UCSD-AML1 (cell line): ENCODE data around the gene TLNRD1.

ENCODE experiments used
- DNase-seq: peaks from one replicate; lab custom pipeline; 2025; ENCODE audit not compliant: unreplicated experiment; lab: John Stamatoyannopoulos, UW

TLNRD1 gene

DNA sequence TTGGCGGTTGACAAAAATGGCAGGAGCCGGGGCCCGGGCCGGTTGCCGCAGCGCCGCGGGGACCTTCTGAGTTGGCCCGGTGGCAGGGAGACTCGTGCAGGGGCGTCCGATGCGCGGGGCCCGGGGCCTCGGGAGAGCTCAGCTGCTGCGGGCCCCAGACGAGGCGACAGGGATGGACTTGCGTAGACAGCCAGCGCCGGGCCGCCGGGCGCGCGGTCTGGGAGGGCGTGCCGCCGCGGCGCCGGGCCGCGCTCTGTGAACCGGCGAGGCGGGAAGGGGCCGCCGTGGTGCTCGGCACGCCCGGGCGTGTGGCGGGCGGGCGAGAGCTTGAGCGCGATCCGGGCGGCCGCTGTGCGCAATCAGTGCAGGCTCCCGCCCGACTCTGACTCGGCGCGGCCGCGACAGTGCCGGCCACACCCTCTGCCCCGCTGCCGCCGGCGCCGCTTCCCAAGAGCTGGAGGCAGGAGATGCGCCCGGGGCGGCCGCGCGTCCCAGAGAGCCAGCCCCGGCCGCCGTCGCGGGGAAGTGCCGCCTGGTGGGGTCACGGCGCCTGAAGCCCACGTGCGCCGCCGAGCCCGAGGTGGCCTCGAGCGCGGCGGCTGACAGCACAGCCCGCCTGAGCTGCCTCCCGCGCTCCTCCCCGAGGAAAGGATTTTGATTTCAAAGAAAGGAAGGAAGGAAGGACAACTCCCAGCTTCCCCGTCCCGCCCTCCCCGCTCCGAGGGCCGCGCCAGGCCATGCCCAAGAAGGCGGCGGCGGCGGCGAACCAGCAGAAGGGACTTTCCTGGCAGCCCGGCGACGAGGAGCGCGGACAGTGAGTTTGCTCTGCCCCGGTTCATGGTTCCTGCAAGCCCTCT lies 657 bp downstream of the TLNRD1 start:
- DNase-seq, result peak; percentile 43

DNA sequence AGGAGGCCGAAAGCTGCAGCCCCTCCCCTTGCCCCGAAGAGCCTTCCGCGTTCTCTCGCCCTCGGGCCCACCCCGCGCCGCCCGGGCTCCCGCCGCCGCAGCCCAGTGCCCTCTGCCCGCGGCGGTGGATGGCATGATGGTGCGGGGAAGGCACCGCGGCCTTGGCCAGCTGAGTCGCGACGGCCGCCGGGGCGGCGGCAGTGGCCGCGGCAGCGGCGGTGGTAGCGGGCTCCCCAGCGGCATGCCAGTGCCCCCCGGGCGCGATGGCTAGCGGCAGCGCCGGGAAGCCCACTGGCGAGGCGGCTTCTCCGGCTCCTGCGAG lies 1.2 kb downstream of the TLNRD1 start:
- DNase-seq, result no peak

DNA sequence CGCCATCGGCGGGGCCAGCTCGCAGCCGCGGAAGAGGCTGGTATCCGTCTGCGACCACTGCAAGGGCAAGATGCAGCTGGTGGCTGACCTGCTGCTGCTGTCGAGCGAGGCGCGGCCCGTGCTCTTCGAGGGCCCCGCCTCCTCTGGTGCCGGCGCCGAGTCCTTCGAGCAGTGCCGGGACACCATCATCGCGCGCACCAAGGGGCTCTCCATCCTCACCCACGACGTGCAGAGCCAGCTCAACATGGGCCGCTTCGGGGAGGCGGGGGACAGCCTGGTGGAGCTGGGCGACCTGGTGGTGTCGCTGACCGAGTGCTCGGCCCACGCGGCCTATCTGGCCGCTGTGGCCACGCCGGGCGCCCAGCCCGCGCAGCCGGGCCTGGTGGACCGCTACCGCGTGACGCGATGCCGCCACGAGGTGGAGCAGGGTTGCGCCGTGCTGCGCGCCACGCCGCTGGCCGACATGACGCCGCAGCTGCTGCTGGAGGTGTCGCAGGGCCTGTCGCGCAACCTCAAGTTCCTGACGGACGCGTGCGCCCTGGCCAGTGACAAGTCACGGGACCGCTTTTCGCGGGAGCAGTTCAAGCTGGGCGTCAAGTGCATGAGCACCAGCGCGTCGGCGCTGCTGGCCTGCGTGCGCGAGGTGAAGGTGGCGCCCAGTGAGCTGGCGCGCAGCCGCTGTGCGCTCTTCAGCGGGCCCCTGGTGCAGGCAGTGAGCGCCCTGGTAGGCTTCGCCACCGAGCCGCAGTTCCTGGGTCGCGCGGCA lies 1.8 kb downstream of the TLNRD1 start:
- no peak for DNase-seq

DNA sequence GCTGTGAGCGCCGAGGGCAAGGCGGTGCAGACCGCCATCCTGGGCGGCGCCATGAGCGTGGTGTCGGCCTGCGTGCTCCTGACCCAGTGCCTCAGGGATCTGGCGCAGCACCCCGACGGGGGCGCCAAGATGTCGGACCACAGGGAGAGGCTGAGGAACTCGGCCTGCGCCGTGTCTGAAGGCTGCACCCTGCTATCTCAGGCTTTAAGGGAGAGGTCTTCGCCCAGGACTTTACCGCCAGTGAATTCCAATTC lies 2.3 kb downstream of the TLNRD1 start:
- DNase-seq, result no peak

DNA sequence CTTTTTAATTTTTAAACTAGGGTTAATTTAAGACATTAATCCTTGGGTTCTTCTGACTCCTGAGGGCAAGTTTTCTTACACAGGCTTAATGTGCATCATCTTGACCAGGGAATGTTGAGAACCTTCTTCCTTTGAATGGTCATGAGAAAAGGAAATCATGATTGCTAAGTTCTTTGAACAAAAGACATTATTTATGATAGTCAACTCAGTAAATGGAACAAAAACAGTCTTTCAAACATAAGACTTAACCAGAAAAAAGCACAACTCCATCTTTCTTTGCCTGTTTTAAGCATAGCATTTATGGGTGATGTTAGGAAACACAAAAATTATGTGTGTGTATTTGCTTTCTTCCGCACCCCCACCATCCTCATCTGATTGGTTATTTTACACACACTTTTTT lies 5.4 kb downstream of the TLNRD1 start:
- no peak for DNase-seq

DNA sequence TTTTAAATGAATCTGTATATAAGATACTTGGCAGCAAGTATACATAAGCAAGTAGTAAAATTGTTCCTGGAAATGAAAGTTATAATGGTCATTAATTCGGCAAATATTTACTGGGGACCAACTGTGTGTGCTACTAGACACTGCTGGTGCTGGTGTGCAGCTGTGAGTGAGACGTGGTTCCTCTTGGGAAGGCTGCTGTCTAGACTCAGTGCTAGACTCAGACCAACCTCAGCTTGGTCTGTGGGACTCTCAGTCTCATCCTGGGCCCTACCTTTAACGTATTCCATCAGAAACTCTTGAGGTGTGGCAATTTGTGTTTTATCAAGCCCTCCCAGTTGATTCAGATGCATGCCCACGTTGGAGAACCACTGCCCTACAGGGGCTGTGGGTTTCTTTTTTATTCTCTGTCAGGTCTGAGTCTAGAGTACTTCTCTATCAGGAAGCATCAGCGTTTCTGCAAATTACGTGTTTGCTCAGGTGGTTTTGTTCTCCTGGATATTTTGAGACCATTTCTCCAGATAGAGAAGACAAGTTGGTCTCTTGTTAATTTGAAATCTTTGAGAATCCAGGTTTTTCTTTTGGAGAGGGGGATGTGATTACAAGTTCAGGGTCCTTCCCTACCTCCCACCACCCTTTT lies 6.8 kb downstream of the TLNRD1 start:
- no peak for DNase-seq

DNA sequence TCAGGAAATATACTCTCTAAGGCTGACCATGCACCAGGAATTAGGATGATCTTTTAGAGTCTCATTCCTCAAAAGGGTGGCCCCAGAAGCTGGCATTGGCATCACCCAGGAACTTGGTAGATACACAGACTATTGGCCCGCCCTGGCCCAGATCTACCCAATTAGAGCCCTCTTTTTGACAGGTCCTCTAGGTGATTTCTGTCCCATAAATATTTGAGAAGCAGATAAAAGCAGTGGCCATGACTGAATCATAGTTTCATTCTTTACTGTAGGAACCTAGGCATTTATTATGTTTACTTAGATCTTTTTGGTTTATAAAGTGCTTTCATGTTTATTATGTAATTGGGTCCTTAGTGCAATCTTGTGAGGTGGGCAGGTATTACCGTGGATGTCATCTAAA lies 7.6 kb downstream of the TLNRD1 start:
- DNase-seq, result no peak

DNA sequence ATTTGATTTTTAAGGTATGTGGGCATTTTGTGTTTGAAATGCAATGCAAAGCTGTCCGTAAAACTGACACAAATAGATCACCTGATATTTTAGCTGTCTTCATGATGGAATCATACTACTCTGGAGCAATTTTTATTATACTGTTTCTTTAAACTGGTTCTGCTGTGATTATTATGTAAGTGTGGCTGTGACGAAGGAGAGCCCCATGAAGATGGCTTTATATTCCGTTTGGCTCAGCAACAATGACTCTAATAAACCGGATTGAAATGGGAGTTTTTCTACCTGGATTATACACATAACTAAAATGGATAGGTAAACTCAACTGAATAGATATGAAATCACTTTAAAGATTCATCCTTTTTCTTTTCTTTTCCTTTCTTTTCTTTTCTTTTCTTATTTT lies 9.4 kb downstream of the TLNRD1 start:
- no peak for DNase-seq

DNA sequence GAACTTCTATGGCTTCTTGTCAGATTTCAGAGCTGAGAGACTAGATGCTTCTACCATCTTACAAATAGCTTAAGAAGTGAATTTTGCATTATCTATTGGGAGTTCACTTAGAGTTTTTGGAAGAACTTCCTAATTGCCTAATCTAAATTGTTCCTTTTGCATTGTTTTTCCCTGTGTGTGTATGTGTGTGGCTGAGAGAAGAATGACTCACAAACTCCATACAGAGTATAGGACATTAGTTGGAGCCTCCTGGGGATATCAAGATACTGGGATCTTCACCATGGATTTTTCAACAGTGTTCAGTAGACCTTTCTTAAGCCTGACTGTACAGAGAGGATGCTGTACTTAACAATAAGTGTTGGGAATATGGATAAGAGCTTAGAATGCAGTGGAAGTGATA lies 10.9 kb downstream of the TLNRD1 start:
- DNase-seq, result no peak

DNA sequence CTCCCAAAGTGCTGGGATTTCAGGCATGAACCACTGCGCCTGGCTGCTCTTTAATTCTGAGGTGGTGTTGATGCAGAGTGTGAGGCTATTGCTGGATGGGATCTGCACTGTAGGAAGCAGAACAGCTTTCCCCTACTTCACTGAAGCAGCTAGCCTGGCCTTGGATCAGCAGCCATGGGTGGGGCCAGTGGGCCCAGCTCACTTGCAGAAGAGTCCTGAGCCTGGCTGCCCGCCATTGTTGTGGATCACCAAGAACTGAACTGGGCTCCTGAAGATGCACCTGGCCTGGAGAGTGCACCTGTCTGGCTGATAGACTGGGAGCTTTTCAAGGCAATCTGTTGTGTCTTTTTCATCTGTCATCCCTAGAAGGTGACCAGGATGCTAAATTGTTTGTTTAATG lies 11.9 kb downstream of the TLNRD1 start:
- no peak for DNase-seq

DNA sequence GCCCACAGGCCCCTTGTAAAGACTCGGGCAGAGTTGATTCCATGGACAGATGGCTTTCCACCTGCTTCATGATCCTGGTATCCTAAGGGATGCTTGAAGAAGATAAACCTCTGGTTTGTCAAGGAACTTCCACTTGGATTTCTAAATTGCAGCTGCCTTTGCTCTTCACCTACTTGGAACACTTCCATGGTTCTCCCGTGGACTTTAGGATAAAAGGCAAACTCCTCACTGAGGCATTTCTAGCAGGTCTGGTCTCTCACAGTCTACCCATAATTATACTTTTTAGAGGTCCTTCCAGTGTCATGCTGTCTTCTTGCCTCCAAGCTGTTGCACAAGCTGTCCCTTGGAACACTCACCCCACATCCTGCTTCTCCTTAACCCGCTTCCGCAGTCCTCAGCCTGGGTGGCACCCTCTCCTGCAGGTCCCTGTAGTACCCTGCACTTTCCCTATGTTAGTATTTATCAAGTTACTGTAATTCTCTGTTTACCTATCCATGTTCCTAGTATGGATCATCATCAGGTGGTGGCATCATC lies 12.7 kb downstream of the TLNRD1 start:
- no peak for DNase-seq

DNA sequence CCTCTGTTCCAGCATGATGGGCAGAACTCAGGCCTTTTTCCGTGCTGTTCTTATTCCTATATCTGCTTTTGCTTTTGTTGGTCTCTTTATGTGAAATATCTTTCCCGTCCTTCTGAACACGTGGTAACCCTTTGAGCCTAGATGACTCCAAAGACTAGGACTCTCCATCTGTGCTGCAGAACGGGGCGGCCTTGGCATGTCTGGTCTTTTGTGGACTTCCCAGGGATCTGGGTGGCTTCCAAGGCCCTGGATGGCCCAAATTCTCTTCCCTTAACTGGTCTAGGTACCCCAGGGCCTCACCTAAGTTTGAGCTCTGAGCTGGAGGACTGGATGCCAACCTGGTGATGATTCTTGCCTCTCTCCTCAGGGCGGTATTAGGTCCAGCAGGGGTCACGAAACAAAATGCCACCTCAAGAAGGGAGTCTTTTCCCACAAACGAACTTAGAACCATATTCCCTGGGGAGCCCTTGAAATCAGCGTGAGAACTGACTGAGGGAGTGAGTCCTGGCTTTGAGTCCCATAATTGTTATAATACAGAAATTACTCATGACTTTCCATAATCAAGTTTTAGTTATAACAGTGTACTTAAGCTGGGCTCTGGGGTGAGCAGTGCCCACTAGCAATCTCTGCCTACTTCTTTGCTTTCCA lies 13.8 kb downstream of the TLNRD1 start:
- no peak for DNase-seq

DNA sequence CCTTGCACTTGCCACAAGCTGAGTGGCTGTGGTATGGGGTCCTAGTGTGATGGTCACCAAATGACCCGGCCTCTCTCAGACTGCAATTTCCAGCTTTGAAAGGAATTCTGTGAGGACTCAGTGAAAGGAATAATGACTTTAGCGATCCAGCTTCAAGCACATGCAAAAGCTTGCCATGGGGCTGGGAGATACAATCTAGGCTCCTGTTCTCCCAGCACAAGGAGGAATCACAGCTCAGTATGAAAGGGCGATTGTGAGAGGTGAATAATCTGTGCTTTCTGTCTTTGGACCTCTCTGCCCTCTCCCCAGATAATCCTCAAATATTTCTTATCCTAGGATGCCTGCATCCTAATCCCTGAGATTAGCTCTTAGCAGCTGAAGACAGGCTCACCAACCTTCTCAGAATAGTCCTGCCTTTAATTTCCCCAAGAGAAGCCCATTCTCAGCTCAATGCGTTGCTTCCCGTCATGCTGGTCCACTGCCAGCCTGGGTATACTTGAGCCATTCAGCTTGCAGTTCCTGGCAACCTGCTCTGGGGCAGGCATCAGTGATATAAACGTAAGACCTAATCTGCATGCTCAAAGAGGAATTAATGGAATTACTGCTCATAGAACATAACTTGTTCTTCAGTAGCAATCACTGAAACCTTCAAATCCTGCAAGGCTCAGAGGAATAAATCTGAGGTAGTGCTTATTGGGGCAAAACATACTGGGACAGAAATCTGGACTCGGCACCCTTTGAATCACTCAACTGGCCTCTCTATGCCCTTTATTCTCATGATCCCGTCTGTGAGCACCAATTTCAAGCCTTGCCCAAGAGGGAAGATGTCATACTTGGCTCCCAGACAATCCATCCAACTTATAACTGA lies 15.1 kb downstream of the TLNRD1 start:
- DNase-seq, result no peak

DNA sequence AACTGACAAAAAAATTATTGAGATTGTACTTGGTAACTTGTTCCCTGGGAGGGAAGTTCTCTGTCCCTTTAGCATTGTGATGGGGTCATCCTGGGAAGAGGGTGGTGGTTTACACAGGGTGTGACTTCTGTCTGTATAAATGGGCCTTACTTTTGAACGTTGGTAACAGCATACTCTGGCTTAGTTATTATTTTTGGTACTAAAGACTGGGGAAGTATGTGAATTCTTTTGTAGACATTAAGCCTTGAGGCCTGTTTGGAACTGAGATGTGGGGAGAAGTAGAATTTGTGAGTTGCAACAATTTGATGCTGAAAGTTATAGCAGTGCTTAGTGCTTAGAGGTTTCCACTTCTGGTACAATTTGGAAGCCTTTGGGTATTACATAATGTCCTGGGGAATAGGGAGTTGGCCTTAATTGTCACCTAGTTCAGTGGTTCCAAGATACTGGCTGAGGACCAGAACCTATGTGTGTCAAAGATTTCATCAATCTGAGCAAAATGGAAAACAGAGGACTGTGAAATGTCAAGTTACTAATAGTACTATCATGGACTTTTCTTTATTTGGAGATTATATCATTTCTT lies 15.9 kb downstream of the TLNRD1 start:
- no peak for DNase-seq

DNA sequence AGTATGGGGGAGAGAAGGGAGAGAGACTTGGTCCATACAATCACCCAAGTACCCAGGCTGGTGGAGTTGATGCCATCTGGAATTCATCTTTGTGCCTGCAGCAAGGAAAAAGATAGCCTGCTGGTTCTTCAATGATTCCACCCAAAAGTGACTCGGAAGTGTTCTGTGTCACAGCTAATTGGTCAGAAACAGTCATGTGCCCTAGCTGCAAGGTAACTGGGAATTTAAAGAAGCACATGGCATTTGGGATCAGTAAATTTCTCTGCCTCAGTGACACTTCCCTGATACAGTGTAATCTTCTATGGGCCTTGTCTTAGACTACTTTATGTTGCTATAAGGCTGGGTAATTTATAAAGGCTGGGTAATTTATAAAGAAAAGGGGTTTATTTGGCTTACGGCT lies 17.5 kb downstream of the TLNRD1 start:
- DNase-seq, result no peak

DNA sequence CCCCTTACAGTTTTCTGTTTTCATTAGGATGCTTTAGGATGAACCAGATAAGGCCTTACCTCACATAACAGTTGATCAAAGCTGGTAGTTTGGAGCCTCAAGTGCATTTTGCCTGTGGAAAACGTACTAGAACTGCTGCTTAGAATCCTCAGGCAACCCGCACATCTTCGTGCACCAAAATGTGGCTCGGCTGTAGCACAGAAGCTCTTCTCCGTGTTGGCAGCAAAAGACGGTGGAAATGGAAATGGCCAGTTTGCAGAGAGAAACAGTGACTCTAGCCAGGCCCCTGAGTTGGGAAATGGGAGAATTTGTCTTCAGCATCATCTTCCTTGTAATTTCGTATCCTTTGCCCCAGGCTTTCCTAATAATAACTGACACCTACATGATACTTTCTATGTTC lies 20.6 kb downstream of the TLNRD1 start:
- no peak for DNase-seq

DNA sequence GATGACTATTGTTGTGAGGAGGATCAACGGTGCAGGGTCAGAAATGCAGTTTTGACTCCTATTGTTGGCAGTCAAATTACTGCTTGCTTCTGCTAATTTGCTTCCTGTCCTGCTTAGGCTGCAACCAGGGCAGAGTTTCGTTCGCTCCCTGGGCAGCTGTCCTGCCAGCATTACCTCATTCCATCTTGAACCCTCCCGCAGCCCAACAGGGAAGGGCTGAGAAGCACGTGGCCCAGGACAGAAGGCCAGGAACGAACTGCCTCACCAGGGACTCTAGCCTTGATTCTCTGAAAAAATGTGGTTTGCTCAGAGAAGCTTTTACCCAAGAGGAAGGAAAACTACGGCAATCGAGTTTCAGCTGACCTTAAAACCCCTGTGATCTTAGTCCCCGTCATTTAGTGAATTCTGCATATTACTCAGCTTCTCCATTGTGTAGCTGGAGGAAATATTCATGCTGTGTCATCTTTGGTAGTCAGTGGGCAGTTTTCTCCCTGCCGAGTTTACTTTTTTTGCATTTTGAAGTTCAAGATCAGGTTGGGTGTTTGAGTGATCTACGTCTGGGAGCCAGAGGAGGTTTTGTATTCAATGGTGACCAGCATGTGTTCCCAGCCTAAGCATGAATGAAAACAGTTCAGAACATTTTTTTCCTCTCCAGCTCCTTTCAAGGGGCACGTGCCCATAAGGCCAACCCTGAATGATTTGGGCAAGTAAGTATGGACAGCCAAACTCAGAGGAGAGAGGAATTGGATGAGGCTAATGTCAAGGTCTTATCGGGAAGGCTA lies 23.0 kb downstream of the TLNRD1 start:
- DNase-seq, result peak; percentile 62

DNA sequence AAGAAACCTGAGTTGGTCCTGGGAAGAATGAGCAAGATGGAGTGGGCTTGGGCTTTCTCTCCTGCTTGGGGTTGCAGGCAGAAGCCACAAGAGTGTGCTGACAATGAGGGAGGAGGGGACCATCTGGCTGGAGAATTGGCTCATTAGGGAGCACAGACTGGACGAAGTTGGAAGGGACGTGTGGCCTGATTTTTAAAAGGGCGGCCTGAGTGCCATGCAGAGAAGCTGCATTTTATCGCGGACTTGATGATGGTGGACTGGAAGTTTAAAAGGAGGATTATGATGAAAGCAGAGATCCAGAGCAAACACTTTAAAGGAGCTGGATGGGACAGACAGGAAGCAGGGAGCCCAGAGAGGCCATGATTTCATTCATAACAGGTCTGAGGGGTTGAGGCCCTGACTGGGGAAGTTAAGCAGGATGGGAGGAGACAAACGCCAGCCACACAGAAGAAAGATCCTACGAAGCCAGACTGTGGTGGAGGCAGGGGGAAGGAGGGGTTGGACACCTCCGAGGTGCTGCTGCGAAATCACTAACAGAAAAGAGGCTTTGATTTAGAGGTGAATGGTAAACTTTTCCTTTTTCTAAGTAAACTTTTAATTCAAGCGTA lies 23.6 kb downstream of the TLNRD1 start:
- peak; percentile 23 for DNase-seq

DNA sequence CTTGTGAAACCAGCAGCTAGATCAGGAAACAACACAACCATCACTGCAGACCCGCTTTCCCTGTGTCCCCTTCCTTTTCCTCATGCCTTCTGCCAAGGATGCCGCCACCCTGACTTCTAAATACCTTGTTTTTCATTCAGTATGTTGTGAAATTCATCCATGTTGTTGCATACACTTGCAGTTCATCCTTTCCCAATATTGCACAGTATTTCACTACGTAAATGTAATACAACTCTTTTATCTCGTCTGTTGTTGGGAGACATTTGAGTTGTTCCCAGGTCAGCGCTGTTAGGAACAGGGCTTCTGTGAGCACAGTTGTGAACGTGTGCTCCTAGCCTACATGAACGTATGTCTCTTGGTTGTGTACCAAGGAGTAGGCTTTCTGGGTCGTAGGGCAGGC lies 24.2 kb downstream of the TLNRD1 start:
- no peak for DNase-seq
